ENCODE data around the gene NTNG1. TPM values are rescaled to one million over a fixed set of nuclear protein-coding genes. Genes with fewer than 3 reads are reported as not detected.

The NTNG1 gene
- total RNA-seq, 1 donor from 2014 or later: 19.7 TPM

DNA sequence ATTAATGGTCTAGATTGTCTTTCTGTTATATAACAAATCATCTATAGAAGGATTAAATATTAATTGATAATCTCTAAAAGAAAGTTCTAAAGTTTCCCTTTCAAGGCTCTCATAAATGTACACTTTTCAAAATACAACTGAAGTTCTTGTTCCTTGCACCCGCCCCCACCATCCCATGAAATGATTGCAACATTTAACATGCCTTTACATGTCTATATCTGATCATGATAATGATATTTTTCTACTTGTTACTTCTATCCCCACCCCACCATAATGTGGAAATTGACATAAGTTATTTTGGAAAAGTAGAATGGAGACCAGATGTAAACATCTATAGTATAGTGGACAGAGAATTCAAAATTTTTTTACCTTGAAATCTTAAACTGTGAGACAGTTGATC, 186.6 kb downstream of the NTNG1 start:
- DNase-seq (ENCODE audit: extremely low spot score, unreplicated experiment): no peak
- H3K4me3 Mint-ChIP-seq: no peak overlapping the region
- H3K4me1 Mint-ChIP-seq (ENCODE audit: unreplicated experiment): peaks cover 3% of the 10 kb centered on the region
- TF ChIP-seq, protein P1, sequence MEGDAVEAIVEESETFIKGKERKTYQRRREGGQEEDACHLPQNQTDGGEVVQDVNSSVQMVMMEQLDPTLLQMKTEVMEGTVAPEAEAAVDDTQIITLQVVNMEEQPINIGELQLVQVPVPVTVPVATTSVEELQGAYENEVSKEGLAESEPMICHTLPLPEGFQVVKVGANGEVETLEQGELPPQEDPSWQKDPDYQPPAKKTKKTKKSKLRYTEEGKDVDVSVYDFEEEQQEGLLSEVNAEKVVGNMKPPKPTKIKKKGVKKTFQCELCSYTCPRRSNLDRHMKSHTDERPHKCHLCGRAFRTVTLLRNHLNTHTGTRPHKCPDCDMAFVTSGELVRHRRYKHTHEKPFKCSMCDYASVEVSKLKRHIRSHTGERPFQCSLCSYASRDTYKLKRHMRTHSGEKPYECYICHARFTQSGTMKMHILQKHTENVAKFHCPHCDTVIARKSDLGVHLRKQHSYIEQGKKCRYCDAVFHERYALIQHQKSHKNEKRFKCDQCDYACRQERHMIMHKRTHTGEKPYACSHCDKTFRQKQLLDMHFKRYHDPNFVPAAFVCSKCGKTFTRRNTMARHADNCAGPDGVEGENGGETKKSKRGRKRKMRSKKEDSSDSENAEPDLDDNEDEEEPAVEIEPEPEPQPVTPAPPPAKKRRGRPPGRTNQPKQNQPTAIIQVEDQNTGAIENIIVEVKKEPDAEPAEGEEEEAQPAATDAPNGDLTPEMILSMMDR (conservative IDR thresholded peaks at IDR 0.05): no peak
- no peaks in the 10 kb centered on the region for H3K27me3 Mint-ChIP-seq
- no peaks in the 10 kb centered on the region for H3K9me3 Mint-ChIP-seq
- H3K27ac Mint-ChIP-seq: no peak overlapping the region
- no peaks in the 10 kb centered on the region for H3K36me3 Mint-ChIP-seq

DNA sequence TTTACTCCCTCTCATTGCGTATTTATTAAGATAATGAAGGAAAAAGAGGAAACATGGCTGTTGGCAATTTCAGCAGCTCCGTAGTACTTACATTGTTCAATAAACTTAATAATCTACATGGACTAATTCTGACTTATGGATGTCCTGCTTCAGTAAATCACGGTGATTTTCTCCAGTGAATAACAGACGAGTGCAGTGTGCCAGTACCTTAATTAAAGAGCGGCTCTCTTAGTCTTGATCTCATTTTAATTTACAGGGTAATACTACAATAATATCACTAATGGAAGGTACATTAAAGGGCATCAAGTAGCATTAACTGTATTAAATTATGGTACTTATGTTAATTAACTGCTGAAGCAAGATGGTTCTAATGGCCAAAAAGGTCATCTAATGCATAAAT, 187.2 kb downstream of the NTNG1 start:
- no peak overlapping the region for H3K27ac Mint-ChIP-seq
- no peak for DNase-seq (ENCODE audit: extremely low spot score, unreplicated experiment)
- H3K9me3 Mint-ChIP-seq: no peaks in the 10 kb centered on the region
- TF ChIP-seq, protein P1 (conservative IDR thresholded peaks at IDR 0.05): no peak
- H3K4me3 Mint-ChIP-seq: no peak overlapping the region
- no peaks in the 10 kb centered on the region for H3K4me1 Mint-ChIP-seq (ENCODE audit: unreplicated experiment)
- no peaks in the 10 kb centered on the region for H3K36me3 Mint-ChIP-seq
- no peaks in the 10 kb centered on the region for H3K27me3 Mint-ChIP-seq

DNA sequence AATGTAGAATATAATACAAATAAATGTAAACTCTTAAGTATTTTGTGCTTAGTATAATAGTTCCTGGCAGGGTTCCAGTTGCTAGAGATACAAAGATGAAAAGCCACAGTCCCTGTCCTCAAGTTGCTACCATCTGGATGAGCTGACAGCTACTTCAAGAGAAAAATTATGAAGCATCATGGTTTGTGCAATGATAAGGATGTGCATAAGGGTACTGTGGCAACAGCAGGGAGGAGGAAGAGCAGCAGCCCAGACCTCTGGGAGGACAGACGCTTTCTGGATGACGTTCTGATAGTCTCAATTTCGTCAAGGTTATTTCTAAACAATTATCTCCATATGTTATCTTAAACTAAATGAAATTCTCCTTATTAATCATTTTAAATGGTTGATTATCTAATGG, 198.9 kb downstream of the NTNG1 start:
- Mint-ChIP-seq H3K27ac (no peak overlapping the region), H3K36me3 (peaks cover 4% of the 10 kb centered on the region), H3K4me1 (ENCODE audit: unreplicated experiment) (peaks cover 14% of the 10 kb centered on the region), H3K4me3 (no peak overlapping the region), H3K27me3 (no peaks in the 10 kb centered on the region), H3K9me3 (no peaks in the 10 kb centered on the region)
- no peak for DNase-seq (ENCODE audit: extremely low spot score, unreplicated experiment)
- TF ChIP-seq, protein P1 (conservative IDR thresholded peaks at IDR 0.05): no peak

DNA sequence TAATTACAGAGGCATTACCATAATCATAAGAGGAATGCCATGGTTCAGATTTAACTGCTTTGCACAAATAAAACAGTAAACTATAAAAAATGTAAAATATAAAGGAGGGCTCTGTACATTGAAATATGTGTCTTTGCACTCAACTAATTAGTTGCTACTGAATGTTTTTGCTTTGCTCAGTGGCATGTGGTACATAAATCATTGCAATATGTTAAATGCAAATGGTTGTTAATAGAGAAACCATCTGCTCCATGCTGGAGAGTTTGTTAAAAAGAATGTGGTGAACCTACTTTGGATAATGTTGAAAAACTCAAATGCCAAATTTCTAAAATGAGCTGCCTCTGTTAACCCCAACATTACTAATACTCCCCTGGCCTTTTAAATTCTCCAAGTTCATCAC, 201.5 kb downstream of the NTNG1 start:
- no peak for DNase-seq (ENCODE audit: extremely low spot score, unreplicated experiment)
- no peaks in the 10 kb centered on the region for H3K9me3 Mint-ChIP-seq
- H3K4me1 Mint-ChIP-seq (ENCODE audit: unreplicated experiment): peaks cover 17% of the 10 kb centered on the region
- H3K27ac Mint-ChIP-seq: no peak overlapping the region
- TF ChIP-seq, protein P1 (conservative IDR thresholded peaks at IDR 0.05): no peak
- no peaks in the 10 kb centered on the region for H3K27me3 Mint-ChIP-seq
- peaks cover 4% of the 10 kb centered on the region for H3K36me3 Mint-ChIP-seq
- H3K4me3 Mint-ChIP-seq: no peak overlapping the region

DNA sequence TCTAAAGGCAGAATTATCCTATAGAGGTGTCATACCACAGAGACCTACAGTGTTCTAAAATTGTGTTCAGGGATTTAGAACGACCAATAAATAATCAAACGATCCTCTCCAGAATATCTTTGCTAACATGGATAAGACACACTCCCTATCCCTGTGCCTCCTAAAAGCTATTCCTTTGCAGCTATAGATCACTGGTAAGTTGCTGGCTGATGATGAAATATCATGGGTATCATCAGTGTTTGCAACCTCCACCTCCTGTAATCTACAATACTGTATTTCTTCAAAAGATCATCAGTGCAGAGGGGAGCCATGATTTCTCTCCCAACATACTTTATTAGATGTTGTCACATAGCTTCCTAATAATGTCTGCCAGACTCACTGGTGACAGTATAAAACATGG, 201.9 kb downstream of the NTNG1 start:
- Mint-ChIP-seq H3K27ac (no peak overlapping the region), H3K9me3 (no peaks in the 10 kb centered on the region), H3K27me3 (no peaks in the 10 kb centered on the region), H3K4me1 (ENCODE audit: unreplicated experiment) (peaks cover 17% of the 10 kb centered on the region), H3K4me3 (no peak overlapping the region), H3K36me3 (peaks cover 4% of the 10 kb centered on the region)
- TF ChIP-seq, protein P1 (conservative IDR thresholded peaks at IDR 0.05): no peak
- no peak for DNase-seq (ENCODE audit: extremely low spot score, unreplicated experiment)

DNA sequence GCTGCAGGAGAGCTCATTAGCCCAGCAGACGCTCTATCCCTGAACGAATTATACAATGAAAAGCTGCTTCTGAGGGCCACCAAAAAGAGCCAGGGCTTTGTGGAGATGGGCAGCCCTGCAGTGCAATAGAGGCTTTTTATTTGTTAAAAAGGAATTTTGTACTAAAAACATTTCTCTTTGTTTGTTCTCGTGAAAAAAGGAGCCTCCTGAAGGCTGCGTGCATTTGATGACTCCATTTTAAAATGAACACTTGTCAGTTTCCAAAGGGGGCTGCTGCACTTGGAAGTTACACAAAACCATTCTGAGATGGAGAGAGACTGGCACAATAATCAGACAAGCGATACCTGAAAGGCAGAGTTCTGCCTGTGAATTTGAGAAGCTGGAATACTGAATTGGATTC, 202.8 kb downstream of the NTNG1 start:
- Mint-ChIP-seq H3K27ac (no peak overlapping the region), H3K27me3 (no peaks in the 10 kb centered on the region), H3K4me3 (no peak overlapping the region), H3K36me3 (peaks cover 4% of the 10 kb centered on the region), H3K9me3 (no peaks in the 10 kb centered on the region), H3K4me1 (ENCODE audit: unreplicated experiment) (peaks cover 17% of the 10 kb centered on the region)
- no peak for DNase-seq (ENCODE audit: extremely low spot score, unreplicated experiment)
- TF ChIP-seq, protein P1 (conservative IDR thresholded peaks at IDR 0.05): no peak
